ENCODE measurements around the gene FMN2.

FMN2 gene

DNA sequence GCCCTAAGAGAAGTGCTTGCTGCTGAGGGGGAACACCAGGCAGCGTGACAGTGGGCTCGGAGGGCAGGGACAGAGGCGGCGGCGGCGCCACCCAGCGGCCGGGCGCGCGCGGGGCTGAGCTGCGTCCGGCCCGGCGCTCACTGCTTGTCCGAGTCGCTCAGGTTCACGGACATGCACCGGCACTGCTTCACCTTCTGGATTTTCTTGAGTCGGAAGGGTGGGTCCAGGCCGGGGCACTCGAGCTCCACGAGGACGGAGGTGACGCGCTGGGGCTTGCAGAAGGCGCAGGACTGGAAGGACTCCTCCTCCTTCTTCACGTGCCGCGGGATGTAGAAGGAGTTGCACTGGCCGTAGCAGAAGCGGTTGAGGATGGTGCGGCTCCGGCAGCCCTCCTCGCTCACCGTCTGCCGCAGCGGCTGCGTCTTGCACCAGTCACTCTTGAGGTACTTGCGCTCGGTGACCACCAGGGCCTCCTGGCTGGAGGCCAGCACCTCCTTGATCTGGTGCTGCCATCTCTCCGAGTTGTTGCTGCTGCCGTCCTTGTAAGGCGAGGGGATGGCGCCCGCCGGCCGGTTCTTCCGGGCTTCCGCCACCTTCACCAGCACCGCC lies 401.3 kb downstream of the FMN2 start:
- no peak for DNase-seq (ENCODE audit: low spot score)

DNA sequence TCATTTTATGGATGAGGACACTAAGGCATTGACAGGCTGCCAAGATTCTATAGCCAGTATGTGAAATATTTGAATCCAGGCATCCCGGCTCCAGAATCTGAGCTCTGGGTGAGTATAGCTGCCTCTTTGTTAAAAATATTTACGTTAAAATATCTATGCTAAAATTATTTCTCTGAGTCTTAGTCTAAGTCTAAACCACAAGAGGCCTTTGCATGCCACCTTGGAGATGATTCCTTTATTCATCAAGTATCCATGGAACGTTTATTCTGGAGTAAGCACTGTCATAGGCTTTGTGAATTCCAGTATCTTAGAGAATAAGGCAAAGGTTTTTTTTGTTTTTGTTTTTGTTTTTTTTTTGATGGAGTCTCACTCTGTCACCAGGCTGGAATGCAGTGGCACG lies 403.9 kb downstream of the FMN2 start:
- DNase-seq (ENCODE audit: low spot score), result no peak

DNA sequence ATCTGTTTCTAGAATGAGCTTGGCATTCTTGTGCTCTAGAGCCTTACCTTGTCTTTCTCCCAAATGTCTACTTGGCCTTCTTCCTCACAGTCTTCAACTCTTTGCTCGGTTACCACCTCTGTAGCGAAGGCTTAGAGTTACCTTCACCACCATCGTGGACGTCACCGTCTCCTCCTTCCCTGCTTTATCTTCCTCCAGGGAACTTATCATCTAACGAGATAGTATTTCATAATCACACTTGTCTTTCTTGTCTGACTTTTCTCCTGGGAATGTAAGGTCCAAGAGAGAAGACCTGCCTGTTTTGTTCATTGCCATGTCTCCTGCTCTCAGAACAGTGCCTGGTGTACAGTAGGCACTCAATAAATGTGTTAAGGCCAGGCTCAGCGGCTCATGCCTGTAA lies 404.7 kb downstream of the FMN2 start:
- no peak for DNase-seq (ENCODE audit: low spot score)

DNA sequence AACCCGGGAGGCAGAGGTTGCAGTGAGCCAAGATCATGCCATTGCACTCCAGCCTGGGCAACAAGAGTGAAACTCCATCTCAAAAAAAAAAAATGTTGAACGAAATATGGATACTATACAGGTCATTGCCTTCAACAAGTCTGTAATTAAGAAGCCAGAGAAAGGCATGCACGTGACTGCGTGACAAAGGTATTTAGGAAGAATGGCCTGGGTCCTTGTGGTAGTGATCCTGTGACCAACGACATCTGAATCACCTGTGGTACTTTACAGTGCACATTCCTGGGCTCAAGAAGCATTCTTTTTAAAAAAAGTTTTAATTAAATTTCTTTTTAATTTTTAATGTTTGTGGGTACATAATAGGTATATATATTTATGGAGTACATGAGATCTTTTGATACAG lies 405.3 kb downstream of the FMN2 start:
- no peak for DNase-seq (ENCODE audit: low spot score)

DNA sequence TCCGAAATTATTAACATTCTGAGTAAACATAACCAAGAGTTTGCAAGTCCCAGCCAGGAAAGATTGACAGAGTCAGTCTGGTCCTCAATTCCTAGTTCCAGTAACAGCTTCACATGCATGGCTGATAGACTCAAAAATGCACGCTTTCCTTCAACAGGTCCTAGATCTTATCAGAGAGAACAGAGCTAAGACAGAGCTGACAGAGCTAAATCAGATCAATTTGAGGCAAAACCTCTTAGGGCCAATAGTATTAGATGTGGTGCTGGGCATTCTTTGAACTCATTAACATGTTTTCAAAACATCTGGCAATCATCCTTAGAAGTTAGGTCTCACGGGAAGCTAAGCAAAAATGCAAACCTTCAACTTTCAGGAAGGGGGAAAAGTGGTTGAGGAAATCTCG lies 406.2 kb downstream of the FMN2 start:
- DNase-seq (ENCODE audit: low spot score), result no peak

DNA sequence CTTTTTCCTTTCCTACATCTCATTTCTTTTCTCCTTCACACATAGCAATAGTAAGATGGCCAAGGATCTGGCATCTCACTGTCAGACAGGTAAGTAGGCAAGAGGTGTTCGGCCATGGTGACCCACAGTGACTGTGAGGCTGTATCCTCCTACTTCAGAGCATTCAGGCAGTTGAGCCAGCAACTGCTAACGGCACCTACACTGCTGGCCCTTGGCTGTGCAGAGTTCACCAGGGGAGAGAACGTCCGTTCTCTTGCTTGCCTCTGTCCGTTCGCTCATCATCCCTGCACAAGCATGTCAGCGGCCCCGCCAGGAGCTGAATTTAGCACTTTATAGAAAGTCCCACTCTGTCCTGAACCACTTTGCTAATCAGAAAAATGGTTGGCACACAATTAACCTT lies 406.7 kb downstream of the FMN2 start:
- no peak for DNase-seq (ENCODE audit: low spot score)

DNA sequence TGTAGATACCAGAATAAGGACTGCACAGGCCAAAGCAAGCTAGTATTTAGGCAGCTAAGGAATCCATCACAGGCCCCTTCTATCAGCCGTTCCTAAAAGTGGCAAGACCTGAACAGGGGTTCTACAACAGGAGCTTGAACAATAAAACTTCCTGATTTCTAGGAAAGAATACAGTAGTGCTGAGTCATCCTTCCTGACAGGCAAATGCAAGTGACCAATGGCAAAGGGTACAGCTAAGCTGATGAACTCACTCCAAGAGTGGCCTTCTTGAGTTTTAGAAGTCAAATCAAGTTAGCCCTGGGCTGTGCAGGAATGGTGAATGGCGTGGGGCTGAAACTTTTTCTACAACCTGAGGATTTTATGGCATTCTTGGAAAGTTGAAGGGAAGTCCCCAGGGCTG lies 407.3 kb downstream of the FMN2 start:
- DNase-seq (ENCODE audit: low spot score), result no peak

DNA sequence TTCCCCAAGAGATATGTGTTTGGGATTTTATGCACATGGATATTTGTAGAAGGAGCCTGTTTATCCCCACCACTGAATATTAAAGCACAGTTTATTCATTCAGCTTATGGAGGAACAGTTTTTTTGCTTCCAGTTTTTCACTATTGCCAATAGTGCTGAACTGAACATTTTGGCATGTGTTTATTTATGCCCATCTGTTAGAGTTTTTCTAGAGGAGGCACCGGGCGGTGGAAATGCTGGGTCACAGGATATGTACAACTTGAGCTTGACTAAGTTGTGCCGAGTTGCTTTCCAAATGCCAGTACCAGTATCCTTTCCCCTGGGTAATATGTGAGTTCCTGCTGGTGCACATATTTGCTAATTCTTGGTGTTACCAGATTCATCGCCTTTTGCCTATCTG lies 409.0 kb downstream of the FMN2 start:
- DNase-seq (ENCODE audit: low spot score), result no peak

DNA sequence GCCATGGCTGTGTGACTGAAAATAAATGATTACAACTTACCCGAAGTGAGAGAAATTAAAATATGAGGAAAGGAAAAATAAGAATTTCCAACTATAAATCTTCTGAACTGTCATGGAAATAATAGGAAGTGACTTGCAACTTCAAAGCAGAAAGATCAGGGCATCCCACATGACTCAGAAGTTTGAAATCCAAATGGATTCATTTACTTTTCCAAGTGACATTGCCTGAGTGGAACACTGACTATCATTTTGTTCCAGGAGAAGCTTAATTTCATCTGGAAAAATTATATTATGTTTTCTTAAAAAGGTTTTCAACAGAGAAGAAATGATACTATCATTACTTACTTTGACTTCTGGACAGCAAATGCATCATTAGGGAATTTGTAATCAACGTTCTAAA lies 409.4 kb downstream of the FMN2 start:
- no peak for DNase-seq (ENCODE audit: low spot score)

DNA sequence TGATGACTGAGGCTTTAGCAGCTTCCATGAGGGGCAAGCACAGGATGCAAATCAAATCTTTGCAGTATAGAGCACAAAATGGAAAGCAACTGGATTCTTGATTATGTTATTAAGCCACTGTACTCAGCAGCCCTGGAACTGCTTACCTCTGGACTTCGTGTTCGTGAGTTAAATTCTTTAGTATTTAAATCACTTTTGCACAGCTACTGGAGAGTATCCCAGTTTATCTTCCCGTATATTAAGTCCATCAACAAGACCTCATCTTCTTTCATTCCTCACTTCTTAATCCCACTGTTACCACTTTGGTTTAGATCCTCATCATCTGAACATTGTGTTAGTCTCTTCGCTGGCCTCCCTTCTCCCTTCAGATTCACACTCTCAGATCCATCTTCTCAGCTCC lies 411.4 kb downstream of the FMN2 start:
- DNase-seq (ENCODE audit: low spot score), result no peak

DNA sequence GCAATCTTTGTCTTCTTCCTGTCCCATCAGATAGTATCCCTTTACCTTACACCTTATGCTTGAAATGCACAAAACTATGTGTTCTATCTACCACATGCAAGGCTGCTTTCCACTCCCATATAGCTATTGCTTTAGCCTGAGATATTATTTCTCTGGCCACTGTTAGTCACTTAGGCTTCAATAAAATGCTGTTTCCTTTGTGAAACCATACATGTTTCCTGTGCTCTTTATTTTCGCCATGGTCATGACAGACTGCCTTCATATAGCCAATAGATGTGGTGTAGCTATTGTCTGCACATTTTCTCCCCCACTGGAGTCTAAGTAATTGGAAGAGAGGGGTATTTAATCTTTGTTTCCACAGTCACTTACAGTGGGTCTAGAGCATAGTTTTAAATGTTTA lies 411.9 kb downstream of the FMN2 start:
- no peak for DNase-seq (ENCODE audit: low spot score)

DNA sequence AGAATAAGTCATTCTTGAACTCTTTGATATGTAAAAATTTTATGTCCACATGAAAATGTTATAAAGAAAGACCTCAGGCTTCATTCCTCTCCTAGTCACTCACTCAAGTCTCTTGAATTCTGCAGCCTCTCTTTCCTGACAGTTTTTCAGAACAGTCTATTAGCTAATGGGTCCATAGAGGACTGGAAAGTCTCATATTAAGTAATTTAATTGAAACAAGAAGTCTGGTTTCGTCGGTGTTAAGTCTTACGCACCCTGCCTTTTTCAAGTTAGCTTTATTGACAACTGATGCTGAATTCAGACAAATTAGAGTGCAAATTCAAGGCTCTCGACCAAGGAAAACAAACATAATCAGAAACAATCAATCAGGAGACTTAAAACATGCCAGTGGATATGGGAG lies 414.5 kb downstream of the FMN2 start:
- no peak for DNase-seq (ENCODE audit: low spot score)

DNA sequence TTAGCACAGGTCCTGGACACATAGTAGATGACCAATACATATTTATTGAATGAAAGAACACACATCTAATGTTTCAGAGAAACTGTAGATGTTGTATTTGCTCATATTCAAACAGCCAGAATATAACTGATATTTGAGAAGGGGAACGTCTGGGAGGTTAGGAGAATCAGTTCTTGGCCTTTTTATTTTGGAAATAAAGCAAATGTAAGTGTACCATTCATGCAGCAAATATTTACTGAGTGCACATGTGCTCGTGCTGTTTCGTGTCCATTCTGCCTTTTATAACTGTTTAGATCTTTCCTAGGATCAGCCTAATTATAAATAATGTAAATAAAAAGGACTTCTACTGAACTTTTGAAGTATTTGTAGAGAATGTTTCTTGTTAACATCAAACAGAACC lies 416.5 kb downstream of the FMN2 start:
- DNase-seq (ENCODE audit: low spot score), result no peak

DNA sequence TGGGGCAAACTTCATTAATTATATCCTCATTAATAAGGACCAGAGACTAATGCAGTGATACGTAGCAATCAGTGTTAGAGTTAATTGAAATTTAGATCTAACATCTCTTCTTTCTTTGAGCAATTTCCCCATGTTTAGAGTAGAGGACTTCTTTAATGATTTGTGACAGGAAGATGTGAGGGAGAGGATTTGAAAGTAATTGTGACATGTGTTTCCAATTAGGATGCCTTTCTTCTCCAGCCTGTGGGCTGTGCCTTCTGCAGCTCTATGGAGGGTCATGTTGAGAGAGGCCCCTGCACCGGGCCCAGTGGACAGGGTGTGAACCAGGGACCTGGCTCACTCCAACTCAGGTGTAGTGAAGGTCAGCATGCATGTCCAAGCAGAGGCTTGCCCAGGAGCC lies 417.3 kb downstream of the FMN2 start:
- DNase-seq (ENCODE audit: low spot score), result no peak

DNA sequence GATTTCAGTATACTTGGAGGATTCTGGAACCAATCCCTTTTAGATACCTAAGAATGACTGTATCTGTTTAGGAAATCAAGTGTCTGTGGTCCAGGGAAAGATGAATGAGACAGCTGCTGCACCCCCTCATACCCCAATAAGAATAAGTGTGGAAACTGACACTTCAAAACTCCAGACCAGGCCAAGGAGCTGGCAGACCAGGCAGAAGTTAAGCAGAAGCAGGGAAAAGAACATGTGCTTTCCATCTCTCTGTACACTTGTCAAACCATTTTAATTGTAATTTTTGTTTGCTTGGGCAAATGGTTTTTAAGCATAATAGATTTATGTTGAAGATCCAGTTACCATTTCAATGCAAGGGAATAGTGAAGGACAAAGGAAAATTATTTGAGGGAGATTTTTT lies 420.1 kb downstream of the FMN2 start:
- DNase-seq (ENCODE audit: low spot score), result no peak

DNA sequence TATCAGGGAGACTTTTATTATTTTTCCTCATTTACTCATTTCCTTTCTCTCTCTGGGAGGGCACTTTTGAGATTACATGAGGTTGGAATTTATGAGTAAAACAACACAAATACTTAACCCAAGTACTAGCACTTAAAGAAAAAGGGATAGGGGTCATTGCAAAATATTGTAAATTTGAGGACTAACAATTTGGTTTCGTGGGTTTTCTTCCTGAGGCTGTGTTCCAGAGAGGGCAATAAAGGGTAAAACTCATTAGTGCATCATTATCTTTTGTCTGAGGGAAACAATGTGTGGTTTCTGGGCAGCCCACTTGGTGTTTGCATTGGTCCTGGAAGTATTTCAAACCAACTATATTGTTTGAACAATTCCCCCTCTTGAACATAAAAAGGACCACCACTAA lies 423.8 kb downstream of the FMN2 start:
- no peak for DNase-seq (ENCODE audit: low spot score)

DNA sequence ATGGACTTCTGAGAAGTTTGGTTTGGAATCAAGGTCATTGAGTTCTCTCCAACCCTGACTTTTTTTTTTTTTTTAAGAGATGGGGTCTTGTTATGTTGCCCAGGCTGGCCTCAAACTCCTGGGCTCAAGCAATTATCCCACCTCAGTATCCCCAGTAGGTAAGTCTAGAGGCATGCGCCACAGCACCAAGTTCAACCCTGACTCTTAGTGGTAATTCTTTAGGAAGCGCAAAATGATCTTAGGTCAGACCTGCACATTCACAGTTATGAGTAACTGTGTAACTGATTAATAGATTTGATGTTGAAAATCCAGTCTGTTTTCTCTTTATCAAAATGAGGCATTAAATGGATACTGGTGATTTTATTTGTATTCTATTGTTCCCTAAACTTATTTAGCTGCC lies 424.4 kb downstream of the FMN2 start:
- DNase-seq (ENCODE audit: low spot score), result no peak

DNA sequence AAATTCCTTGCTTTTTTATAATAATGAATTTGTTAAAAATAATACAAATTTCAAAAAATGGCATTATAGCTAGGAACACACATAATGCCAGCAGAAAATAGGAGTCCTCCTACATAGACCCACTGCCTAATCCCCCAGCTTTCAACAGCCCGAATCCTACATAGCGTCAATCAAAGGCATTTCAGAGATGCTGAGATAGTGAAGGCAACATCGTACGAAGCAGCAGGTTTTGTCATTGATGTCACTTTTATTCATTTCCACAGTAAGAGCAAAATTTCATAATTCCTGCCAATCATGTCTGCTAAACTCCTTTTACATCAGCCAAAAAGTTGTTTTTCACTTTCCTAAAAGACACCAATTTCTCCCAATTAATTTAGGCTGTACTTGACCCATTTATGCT lies 426.2 kb downstream of the FMN2 start:
- DNase-seq (ENCODE audit: low spot score), result no peak

DNA sequence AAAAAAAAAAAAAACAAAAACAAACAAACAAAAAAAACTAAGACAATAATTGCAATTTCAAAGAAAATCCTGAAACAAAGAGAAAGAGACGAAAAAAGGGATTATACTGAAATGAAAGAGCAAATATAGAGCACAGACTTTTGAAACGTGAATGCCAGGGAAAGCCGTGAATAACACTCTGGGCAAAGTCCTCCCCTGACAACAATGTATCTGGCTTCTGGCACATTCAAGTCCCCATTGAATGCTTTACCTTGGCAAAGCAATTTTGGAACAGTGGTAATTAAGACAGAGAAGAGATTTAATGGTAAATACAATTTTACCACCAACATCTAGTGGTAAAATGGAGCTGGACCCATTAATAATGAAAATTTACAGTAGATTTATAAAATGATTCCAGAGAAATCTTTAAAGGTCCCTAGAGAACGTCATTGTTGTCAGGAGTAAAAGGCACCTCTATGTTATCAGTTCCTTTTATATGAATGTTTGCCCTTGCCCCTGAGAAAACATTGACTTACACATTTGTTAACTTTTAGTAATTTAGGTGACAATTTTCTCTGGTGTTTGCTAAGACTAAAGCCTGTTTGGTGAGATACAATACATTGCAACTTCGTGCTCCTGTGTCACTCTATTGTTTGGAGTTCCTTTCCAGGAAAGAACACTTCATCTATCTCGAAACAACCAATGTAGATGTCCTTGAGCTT lies 430.6 kb downstream of the FMN2 start:
- no peak for DNase-seq (ENCODE audit: low spot score)

DNA sequence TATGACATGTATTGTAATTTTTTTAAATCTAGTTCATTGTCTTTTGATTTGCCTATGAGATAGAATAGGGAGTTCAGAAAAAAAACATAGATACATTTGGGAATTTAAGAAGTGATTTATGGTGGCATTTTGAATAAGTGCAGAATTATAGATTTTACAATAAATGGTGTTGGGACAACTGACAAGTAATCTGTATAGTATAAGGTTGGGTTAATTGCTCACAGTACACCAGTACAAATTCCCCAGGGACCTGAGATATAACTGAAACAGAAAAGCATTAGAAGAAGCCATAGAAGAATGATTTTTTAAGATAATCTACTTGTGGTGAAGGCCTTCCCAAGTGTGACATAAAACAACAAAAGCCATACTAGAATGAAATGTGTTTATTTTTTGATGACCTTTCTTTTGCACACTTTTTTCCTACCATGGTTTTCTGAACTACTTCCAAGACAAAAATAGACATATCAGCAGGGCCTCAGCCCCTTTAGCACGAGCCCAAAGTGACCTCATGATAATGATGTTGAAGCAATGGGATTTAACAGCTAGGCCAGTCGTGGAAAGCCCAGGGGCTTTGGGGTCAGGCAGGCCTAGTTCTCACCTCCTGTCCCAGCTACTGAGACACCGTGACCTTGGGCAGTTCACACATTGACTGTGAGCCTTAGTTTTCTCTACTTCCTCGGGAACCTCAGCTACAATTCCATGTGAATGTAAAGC lies 432.8 kb downstream of the FMN2 start:
- DNase-seq (ENCODE audit: low spot score), result no peak

Data from pons (tissue), 1 donor.